AG09309 (cell line): ENCODE results near the gene WWC1.

ENCODE experiments used
- DNase-seq: peaks from one replicate; pipeline ENCODE4 v3.0.0-alpha.2; 2010; ENCODE audit warnings: low read depth
- H3K4me3 ChIP-seq: 2 replicates; pipeline ENCODE4 v1.5.1; 2011; ENCODE audit warnings: mild to moderate bottlenecking, low read depth, low read length, moderate library complexity; ENCODE audit not compliant: control insufficient read depth
- TF ChIP-seq, protein P1 (sequence below): IDR thresholded peaks from 2 replicates; pipeline ENCODE4 v1.5.1; 2011; ENCODE audit warnings: mild to moderate bottlenecking, low read depth, low read length, inconsistent platforms; ENCODE audit not compliant: insufficient read depth, control insufficient read depth; ENCODE audit errors: missing control alignments

The WWC1 gene

DNA sequence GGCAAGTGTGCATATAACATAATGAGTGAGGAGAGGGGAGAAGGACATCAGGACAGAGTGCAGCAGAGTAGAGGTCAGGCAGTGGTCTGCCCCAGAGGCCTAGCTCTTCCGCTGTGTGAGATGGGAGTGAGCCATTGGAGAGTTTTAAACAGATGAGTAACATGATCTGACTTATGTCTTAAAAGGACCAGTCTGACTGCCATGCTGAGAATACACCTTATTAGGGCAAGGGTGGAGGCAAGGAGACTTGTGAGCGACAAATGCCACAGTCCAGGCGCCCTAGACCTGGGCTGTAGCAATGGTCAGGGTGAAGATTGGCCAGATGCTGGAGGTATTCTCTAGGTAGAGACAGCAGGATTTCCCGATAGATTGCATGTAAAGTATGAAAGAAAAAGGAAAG is 83.1 kb downstream of the WWC1 start:
- DNase-seq = no peak
- TF ChIP-seq, protein P1, sequence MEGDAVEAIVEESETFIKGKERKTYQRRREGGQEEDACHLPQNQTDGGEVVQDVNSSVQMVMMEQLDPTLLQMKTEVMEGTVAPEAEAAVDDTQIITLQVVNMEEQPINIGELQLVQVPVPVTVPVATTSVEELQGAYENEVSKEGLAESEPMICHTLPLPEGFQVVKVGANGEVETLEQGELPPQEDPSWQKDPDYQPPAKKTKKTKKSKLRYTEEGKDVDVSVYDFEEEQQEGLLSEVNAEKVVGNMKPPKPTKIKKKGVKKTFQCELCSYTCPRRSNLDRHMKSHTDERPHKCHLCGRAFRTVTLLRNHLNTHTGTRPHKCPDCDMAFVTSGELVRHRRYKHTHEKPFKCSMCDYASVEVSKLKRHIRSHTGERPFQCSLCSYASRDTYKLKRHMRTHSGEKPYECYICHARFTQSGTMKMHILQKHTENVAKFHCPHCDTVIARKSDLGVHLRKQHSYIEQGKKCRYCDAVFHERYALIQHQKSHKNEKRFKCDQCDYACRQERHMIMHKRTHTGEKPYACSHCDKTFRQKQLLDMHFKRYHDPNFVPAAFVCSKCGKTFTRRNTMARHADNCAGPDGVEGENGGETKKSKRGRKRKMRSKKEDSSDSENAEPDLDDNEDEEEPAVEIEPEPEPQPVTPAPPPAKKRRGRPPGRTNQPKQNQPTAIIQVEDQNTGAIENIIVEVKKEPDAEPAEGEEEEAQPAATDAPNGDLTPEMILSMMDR = no peak
- no peak overlapping the region for H3K4me3 ChIP-seq

DNA sequence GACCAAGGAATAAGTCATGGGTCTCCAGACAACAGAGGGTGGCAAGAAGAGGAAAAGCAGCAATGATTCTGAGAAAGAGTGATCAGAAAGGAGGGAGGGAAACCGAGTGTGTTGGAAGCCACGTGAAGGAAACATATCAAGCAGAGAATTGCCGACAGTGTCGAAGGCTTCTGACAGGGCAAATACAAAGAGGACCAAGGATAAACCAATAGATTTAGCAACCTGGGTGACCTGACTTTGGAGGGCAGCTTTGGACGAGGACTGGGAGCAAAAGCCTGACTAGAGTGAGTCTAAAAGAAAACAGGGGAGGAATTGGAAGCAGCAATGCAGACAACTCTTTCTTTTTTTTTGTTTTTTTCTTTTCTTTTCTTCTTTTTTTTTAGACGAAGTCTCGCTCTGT is 83.8 kb downstream of the WWC1 start:
- no peak for DNase-seq
- TF ChIP-seq, protein P1 = no peak
- no peak overlapping the region for H3K4me3 ChIP-seq

DNA sequence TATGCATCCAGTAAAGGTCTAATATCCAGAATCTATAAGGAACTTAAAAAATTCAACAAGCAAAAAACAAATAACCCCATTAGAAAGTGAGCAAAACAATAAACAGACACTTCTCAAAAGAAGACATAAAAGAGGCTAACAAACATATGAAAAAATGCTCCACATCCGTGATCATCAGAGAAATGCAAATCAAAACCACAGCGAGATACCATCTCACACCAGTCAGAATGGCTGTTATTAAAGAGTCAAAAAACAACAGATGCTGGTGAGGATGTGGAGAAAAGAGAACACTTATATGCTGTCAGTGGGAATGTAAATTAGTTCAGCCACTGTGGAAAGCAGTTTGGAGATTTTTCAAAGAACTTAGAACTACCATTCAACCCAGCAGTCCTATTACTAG is 86.1 kb downstream of the WWC1 start:
- TF ChIP-seq, protein P1 = no peak
- no peak overlapping the region for H3K4me3 ChIP-seq
- DNase-seq = no peak

DNA sequence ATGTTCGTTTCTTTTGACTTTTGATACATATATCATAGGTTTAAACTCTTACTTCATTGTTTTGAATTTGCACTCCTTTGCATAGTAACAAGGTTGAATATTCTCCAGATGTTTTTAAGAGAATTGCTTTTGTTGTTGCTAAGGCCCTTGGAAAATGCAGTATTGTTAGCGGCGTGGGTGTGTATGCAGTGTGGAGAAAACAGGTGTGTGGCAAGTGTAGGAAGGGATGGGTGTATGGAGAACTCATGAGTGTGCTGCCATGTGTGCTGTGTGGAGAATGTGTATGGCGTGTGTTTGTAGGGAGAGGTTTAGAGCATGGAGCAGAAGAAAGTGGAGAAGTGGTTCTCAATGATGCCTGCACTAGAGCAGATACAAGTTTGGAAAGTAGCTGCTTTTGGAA is 87.3 kb downstream of the WWC1 start:
- TF ChIP-seq, protein P1 = no peak
- DNase-seq = no peak
- no peak overlapping the region for H3K4me3 ChIP-seq

DNA sequence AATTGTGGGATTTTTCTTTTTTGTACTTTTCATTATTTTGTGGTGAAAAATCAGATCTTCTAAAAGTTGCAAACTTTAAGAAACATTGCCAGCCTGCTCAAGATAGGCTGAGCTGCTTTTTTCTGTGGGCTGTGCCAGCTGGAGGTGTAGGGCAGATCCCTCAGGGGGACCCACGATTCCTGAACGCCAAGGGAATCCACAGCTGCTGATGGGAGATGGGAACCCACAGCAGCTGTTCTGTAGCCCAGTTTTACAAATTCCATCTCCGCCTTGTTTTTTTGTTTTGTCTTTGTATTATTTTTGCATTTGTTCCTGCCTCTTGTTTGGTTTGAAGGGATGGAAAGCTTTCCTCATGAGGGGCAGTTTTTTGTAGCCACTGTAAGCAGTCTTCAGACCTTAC is 91.0 kb downstream of the WWC1 start:
- H3K4me3 ChIP-seq = no peak overlapping the region
- TF ChIP-seq, protein P1 = no peak

DNA sequence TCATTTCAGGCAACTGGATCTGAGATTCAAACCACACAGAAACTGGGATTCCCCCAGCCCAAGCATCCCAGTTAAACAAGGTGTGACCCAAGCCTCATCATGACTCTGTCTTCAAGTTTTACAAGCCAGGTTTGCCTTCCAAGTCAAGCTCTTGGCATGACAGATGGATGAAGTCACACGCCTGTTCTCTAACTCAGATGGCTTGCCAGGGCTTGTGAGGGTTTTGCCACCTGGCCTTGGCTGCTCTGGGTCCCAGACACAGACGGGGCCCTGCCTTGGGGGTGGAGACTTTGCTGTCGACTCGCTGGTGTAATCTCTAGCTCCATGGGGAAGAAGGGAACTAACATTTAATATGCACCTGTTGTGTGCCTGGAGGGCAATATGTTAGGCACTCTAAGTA is 99.0 kb downstream of the WWC1 start:
- TF ChIP-seq, protein P1 = no peak
- no peak for DNase-seq
- no peak overlapping the region for H3K4me3 ChIP-seq

More for the DNA sequence above, 91.0 kb downstream of the WWC1 start:
- DNase-seq = no peak

DNA sequence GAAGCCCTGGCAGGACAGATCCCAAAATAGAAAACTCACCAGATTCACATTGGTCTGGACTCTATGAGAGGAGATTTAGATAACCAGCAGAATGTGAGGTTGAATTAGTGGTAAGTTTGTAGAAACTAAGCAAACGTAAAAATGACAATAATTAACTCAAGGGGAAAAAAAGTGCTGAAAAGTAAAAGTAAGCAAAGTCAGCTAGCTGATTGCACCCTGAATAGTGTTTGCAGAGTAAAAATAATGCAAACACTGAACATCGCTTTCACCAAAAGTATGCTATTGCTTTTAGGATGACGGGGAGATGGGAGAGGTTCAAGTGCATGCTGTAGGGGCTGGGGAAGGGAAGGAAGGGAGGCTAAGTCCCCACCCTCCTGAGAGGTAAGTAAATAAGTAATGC is 102.3 kb downstream of the WWC1 start:
- no peak for DNase-seq
- H3K4me3 ChIP-seq = no peak overlapping the region
- TF ChIP-seq, protein P1 = no peak
